ENCODE results near the gene FANCC.

DNA sequence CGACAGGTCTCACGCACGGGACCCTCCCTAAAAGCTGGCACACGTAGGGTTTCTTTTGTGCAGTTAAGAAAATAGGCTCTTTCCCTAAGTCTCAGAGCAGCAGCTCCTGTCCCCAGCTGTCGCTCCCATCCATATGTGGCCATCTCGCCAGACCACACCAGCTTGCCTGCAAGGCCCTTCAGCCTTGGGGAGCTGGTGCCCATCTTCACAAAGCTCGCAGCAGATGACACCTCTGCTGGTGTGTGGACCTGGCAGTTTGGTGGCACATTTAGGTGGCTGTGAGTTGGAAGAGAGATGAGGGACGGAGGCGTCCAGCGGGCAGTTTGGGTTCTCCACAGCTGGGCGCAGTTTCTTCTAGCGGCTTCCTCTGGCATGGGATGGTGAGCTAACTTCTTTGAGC, 239.0 kb downstream of the FANCC start:
- no peak for TF ChIP-seq CTCF (IDR thresholded peaks at IDR 0.05)
- no peak for TF ChIP-seq POLR2A (IDR thresholded peaks at IDR 0.05)
